Measurements from ENCODE around the gene TBC1D16. TPM values are rescaled to one million over a fixed set of nuclear protein-coding genes. Genes with fewer than 3 reads are reported as not detected.
"Not testable (repeated sequence)": the region's sequence is repeated elsewhere in the genome, so short reads cannot be mapped to it uniquely, and the experiment has no call there.

Gene TBC1D16
- total RNA-seq, 1 experiment from 2014 or later = 35.9 TPM

DNA sequence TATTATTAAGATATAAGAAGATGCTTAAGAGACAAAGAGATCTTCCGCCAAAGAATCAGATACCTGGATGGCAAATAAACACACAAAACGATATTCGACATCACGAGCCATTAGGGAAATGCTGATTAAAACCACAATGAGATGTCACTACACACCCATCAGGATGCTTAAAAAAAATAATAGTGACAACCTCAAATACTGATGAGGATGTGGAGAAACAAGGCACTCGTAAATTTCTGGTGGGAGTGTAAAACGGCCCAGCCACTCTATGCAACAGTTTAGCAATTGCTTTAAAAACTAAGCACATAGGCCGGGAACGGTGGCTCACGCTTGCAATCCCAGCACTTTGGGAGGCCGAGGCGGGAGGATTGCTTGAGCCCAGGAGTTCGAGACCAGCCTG is 39.4 kb downstream of the TBC1D16 start:
- Mint-ChIP-seq H3K9me3 (ENCODE audit: low read depth, unreplicated experiment) (no peaks in the 10 kb centered on the region), H3K27me3 (ENCODE audit: unreplicated experiment) (no peaks in the 10 kb centered on the region), H3K4me3 (ENCODE audit: low read depth, unreplicated experiment) (no peak overlapping the region), H3K4me1 (ENCODE audit: low read depth, unreplicated experiment) (peaks cover 23% of the 10 kb centered on the region), H3K36me3 (ENCODE audit: insufficient read depth, unreplicated experiment) (peaks cover 25% of the 10 kb centered on the region), H3K27ac (ENCODE audit: unreplicated experiment) (no peak overlapping the region)
- DNase-seq = no peak
- TF ChIP-seq, protein P1, sequence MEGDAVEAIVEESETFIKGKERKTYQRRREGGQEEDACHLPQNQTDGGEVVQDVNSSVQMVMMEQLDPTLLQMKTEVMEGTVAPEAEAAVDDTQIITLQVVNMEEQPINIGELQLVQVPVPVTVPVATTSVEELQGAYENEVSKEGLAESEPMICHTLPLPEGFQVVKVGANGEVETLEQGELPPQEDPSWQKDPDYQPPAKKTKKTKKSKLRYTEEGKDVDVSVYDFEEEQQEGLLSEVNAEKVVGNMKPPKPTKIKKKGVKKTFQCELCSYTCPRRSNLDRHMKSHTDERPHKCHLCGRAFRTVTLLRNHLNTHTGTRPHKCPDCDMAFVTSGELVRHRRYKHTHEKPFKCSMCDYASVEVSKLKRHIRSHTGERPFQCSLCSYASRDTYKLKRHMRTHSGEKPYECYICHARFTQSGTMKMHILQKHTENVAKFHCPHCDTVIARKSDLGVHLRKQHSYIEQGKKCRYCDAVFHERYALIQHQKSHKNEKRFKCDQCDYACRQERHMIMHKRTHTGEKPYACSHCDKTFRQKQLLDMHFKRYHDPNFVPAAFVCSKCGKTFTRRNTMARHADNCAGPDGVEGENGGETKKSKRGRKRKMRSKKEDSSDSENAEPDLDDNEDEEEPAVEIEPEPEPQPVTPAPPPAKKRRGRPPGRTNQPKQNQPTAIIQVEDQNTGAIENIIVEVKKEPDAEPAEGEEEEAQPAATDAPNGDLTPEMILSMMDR (IDR thresholded peaks at IDR 0.05; ENCODE audit: unreplicated experiment) = no peak
- CTCF ChIA-PET = no interaction called here
- BruUV-seq (replicated peaks) = no TSS peak
- intact Hi-C loops (cut with micrococcal nuclease; ENCODE audit: unreplicated experiment) = no loop called here

DNA sequence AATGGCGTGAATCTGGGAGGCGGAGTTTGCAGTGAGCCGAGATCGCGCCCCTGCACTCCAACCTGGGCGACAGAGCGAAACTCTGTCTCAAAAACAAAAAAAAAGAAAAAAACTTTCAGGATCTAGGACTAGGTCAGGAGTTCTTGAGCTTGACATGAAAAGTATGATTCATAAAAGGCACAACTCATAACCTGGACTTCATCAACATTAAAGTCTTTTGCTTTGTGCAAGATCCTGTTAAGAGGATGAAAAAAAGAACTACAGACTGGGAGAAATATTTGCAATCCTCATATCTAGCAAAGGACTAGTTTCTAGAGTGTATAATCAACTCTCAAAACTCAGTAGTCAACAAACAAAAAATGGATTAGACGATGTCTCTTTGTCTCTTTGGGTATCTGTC is 40.0 kb downstream of the TBC1D16 start:
- intact Hi-C loops (cut with micrococcal nuclease; ENCODE audit: unreplicated experiment) = no loop called here
- peak overlapping the region; percentile 47 for H3K27ac Mint-ChIP-seq (ENCODE audit: unreplicated experiment)
- H3K4me3 Mint-ChIP-seq (ENCODE audit: low read depth, unreplicated experiment) = no peak overlapping the region
- H3K36me3 Mint-ChIP-seq (ENCODE audit: insufficient read depth, unreplicated experiment) = peaks cover 31% of the 10 kb centered on the region
- no peaks in the 10 kb centered on the region for H3K9me3 Mint-ChIP-seq (ENCODE audit: low read depth, unreplicated experiment)
- H3K4me1 Mint-ChIP-seq (ENCODE audit: low read depth, unreplicated experiment) = peaks cover 29% of the 10 kb centered on the region
- no TSS peak for BruUV-seq (replicated peaks)
- H3K27me3 Mint-ChIP-seq (ENCODE audit: unreplicated experiment) = no peaks in the 10 kb centered on the region
- CTCF ChIA-PET = interaction anchor here (0.7 kb wide), 1 partner anchor 33 kb away, joined by 3 read pairs; no protein-coding TSS in a partner anchor
- DNase-seq = no peak
- TF ChIP-seq, protein P1 (IDR thresholded peaks at IDR 0.05; ENCODE audit: unreplicated experiment) = no peak

DNA sequence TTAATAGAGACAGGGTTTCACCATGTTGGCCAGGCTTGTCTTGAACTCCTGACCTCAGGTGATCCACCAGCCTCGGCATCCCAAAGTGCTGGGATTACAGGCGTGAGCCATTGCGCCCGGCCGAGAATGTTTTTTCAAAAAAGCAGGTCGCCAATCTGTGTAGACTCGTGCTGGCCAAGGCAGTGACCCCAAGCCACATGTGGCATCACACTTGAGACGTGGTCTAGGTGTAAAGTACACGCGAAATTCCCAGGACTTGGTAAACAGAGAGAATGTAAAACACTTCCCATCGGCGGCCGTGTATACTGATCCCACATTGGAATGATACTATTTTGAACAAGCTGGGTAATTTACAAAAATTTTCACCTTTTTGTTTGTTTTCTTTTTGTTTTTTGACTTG is 41.1 kb downstream of the TBC1D16 start:
- Mint-ChIP-seq H3K4me1 (ENCODE audit: low read depth, unreplicated experiment) (peaks cover 40% of the 10 kb centered on the region), H3K4me3 (ENCODE audit: low read depth, unreplicated experiment) (no peak overlapping the region), H3K36me3 (ENCODE audit: insufficient read depth, unreplicated experiment) (peaks cover 32% of the 10 kb centered on the region), H3K27me3 (ENCODE audit: unreplicated experiment) (no peaks in the 10 kb centered on the region), H3K9me3 (ENCODE audit: low read depth, unreplicated experiment) (no peaks in the 10 kb centered on the region), H3K27ac (ENCODE audit: unreplicated experiment) (peak overlapping the region; percentile 92)
- CTCF ChIA-PET = interaction anchor here (1.6 to 1.8 kb wide), 2 partner anchors 14 to 158 kb away, joined by 4 to 10 read pairs; no protein-coding TSS in a partner anchor
- TF ChIP-seq, protein P1 (IDR thresholded peaks at IDR 0.05; ENCODE audit: unreplicated experiment) = no peak
- no TSS peak for BruUV-seq (replicated peaks)
- DNase-seq = no peak
- intact Hi-C loops (cut with micrococcal nuclease; ENCODE audit: unreplicated experiment) = loop anchor here (5.0 kb wide), 3 partner anchors 77 to 202 kb away; no protein-coding TSS in a partner anchor

DNA sequence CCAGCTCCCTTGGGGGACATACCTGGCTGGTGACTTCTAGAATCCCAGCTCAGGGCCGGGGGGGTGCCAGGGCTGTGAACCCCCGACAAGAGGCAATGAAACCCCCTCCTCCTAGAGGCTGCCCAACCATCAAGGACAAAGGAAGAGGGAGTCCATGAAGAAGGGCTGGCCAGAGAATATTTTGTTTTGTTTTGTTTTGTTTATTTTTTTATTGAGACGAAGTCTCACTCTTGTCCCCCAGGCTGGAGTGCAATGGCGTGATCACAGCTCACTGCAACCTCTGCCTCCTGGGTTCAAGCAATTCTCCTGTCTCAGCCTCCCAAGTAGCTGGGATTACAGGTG is 41.5 kb downstream of the TBC1D16 start:
- Mint-ChIP-seq H3K4me1 (ENCODE audit: low read depth, unreplicated experiment) (peaks cover 44% of the 10 kb centered on the region), H3K27ac (ENCODE audit: unreplicated experiment) (peak overlapping the region; percentile 92), H3K36me3 (ENCODE audit: insufficient read depth, unreplicated experiment) (peaks cover 32% of the 10 kb centered on the region)
- intact Hi-C loops (cut with micrococcal nuclease; ENCODE audit: unreplicated experiment) = loop anchor here (5.0 kb wide), 3 partner anchors 77 to 202 kb away; no protein-coding TSS in a partner anchor
- CTCF ChIA-PET = interaction anchor here (0.6 to 1.8 kb wide), 9 partner anchors 11 to 252 kb away, joined by 3 to 10 read pairs (median 4); partner anchors contain the start of gene CBX4
- not testable (repeated sequence) for H3K9me3 Mint-ChIP-seq (ENCODE audit: low read depth, unreplicated experiment); DNase-seq; H3K4me3 Mint-ChIP-seq (ENCODE audit: low read depth, unreplicated experiment); BruUV-seq (replicated peaks); H3K27me3 Mint-ChIP-seq (ENCODE audit: unreplicated experiment)
